ENCODE data around the gene MRPL30.
"Not testable (repeated sequence)": the region's sequence is repeated elsewhere in the genome, so short reads cannot be mapped to it uniquely, and the experiment has no call there.

- not testable (repeated sequence) for TF ChIP-seq CTCF, EP300 (IDR thresholded peaks at IDR 0.05)
Observed at GRCh38 chr2:99233177-99233576, 52.2 kb downstream of the MRPL30 start.
